ENCODE data around the gene CEMIP2.

CEMIP2 gene

DNA sequence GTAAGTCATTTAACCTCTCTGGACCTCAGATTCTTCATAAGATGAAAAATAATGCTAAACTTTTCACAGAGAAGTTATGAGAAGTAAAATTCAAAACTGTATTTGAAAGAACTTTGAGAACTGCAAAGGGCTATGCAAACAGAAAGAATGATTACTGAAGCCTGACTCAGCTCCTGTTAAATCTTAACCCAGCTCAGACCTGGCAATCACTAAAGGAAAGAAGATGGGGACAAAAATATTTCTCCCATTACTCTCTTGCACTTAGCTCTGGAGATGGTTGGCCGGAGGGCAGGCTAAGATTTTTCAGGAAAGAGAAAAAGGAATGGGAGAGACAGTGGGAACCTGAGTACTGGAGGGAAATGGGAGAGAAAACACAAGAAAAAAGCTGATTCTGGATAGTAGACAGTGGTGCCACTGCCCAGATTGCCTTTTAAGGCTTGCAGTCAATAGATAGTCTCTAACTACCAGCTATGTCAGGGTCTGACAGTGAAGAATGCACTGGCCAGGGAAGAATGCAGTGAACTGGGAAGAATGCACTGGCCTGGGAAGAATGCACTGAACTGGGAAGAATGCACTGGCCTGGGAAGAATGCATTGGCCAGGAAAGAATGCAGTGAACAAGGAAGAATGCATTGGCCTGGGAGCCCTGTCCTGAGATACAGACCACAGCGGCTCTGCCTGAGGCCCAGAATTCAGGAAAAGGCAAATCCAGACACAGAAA lies 25.2 kb upstream of the CEMIP2 start:
- H3K27ac ChIP-seq (ENCODE audit: insufficient read depth in 1 of 2, low read depth in 1 of 2, low read length in 2 of 2, poor library complexity in 1 of 2, severe bottlenecking in 2 of 2), result no peak overlapping the region
- H3K4me1 ChIP-seq (ENCODE audit: control extremely low read depth in 1 of 4, control insufficient read depth in 4 of 4, insufficient read depth in 4 of 4, low read length in 3 of 4), result peaks cover 2 to 10% (median 9%) of the 10 kb centered on the region in 4 experiments
- H3K27me3 ChIP-seq (replicated peaks in 2 of 5; ENCODE audit: control insufficient read depth in 4 of 5, insufficient read depth in 5 of 5, low read length in 4 of 5), result no peaks in the 10 kb centered on the region
- H3K36me3 ChIP-seq (ENCODE audit: control insufficient read depth in 4 of 4, insufficient read depth in 4 of 4, low read length in 3 of 4), result no peaks in the 10 kb centered on the region
- H3K9me3 ChIP-seq (ENCODE audit: control extremely low read depth in 1 of 5, control insufficient read depth in 4 of 5, insufficient read depth in 2 of 5, low read depth in 1 of 5, low read length in 4 of 5), result no peaks in the 10 kb centered on the region
- 100% methylated on average over 2 of the region's 2 CpGs for WGBS (ENCODE audit: insufficient coverage)
- ChIA-PET POLR2A (no interaction called here), CTCF (interaction anchor here (1.0 to 2.1 kb wide), 4 partner anchors 9 to 17 kb away, joined by 3 to 8 read pairs (median 4); no protein-coding TSS in a partner anchor)
- no peak overlapping the region for H3K4me3 ChIP-seq (ENCODE audit: control insufficient read depth in 1 of 7, extremely low read depth in 1 of 7, insufficient read depth in 4 of 7, low read depth in 2 of 7, low read length in 6 of 7)
- no peak for DNase-seq

DNA sequence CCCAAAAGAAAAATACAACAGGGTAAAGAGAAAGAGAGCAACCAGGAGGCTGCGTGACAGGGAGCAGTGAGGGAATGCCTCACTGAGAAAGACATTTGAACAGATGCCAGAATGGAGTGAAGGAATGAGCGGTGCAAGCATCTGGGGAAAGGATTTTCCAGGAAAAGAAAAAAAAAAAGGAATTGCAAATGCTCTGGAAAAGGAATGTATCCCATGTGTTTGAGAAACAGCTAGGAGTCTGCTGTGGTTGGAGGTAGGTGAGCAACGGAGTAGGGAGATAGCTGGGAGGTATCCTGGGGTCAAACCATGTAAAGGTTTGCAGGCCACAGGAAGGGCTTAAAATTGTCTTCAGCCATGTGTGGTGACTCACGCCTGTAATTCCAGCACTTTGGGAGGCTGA lies 23.6 kb upstream of the CEMIP2 start:
- Histone ChIP-seq H3K4me1 (ENCODE audit: control extremely low read depth in 1 of 4, control insufficient read depth in 4 of 4, insufficient read depth in 4 of 4, low read length in 3 of 4) (peaks cover 2 to 10% (median 9%) of the 10 kb centered on the region in 4 experiments), H3K9me3 (ENCODE audit: control extremely low read depth in 1 of 5, control insufficient read depth in 4 of 5, insufficient read depth in 2 of 5, low read depth in 1 of 5, low read length in 4 of 5) (no peaks in the 10 kb centered on the region), H3K27me3 (replicated peaks in 2 of 5; ENCODE audit: control insufficient read depth in 4 of 5, insufficient read depth in 5 of 5, low read length in 4 of 5) (no peaks in the 10 kb centered on the region), H3K36me3 (ENCODE audit: control insufficient read depth in 4 of 4, insufficient read depth in 4 of 4, low read length in 3 of 4) (no peaks in the 10 kb centered on the region), H3K4me3 (ENCODE audit: control insufficient read depth in 1 of 7, extremely low read depth in 1 of 7, insufficient read depth in 4 of 7, low read depth in 2 of 7, low read length in 6 of 7) (no peak overlapping the region), H3K27ac (ENCODE audit: insufficient read depth in 1 of 2, low read depth in 1 of 2, low read length in 2 of 2, poor library complexity in 1 of 2, severe bottlenecking in 2 of 2) (no peak overlapping the region)
- no peak for DNase-seq
- WGBS (ENCODE audit: insufficient coverage), result 100% methylated on average over 3 of the region's 4 CpGs
- ChIA-PET POLR2A (no interaction called here), CTCF (no interaction called here)

DNA sequence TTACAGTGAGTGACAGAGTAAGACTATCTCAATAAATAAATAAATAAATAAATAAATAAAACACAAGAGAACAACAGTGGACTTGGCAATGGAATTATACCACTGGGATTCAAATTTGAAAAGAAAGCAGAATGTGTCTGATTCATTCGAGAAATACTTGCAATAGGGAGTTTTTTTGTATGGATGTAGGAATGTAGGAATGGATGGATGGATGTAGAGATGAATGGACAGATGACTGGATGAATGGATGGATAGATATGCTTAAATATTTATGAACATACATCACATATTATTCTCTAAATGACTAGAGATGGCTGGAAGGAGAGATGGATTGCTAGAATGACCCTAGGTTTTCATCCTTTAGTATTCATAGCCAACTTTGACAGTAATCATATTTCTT lies 22.0 kb upstream of the CEMIP2 start:
- H3K27ac ChIP-seq (ENCODE audit: insufficient read depth in 1 of 2, low read depth in 1 of 2, low read length in 2 of 2, poor library complexity in 1 of 2, severe bottlenecking in 2 of 2), result no peak overlapping the region
- DNase-seq, result no peak
- H3K36me3 ChIP-seq (ENCODE audit: control insufficient read depth in 4 of 4, insufficient read depth in 4 of 4, low read length in 3 of 4), result no peaks in the 10 kb centered on the region
- POLR2A ChIA-PET, result no interaction called here
- H3K9me3 ChIP-seq (ENCODE audit: control extremely low read depth in 1 of 5, control insufficient read depth in 4 of 5, insufficient read depth in 2 of 5, low read depth in 1 of 5, low read length in 4 of 5), result no peaks in the 10 kb centered on the region
- CTCF ChIA-PET, result interaction anchor here (0.6 kb wide), 1 partner anchor 30 kb away, joined by 4 read pairs; no protein-coding TSS in a partner anchor
- no CpG with 5 or more reads among the region's 1 CpG for WGBS (ENCODE audit: insufficient coverage)
- no peak overlapping the region for H3K4me3 ChIP-seq (ENCODE audit: control insufficient read depth in 1 of 7, extremely low read depth in 1 of 7, insufficient read depth in 4 of 7, low read depth in 2 of 7, low read length in 6 of 7)
- peaks cover 2 to 6% (median 5%) of the 10 kb centered on the region in 4 experiments for H3K4me1 ChIP-seq (ENCODE audit: control extremely low read depth in 1 of 4, control insufficient read depth in 4 of 4, insufficient read depth in 4 of 4, low read length in 3 of 4)
- H3K27me3 ChIP-seq (replicated peaks in 2 of 5; ENCODE audit: control insufficient read depth in 4 of 5, insufficient read depth in 5 of 5, low read length in 4 of 5), result no peaks in the 10 kb centered on the region

DNA sequence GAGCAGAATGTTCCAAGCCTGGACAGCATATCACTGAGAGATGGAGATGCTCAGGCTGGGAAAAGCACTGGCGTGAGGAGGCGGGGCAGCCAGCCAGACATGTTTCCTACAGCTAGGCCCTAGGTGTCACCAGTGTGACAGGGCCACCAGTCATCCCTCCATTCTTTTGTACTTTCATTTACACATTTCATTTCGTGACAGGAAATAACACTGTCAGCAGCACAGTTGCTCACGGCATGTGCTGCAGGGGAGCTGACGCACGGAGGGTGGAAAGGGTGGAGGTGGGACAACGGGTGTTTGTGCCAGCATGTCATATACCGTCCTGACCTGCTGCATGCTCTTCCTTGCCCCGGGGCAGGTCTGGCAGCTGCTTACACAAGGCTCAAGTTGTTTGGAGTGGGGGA lies 14.8 kb upstream of the CEMIP2 start:
- Histone ChIP-seq H3K4me3 (ENCODE audit: control insufficient read depth in 1 of 7, extremely low read depth in 1 of 7, insufficient read depth in 4 of 7, low read depth in 2 of 7, low read length in 6 of 7) (no peak overlapping the region), H3K27ac (ENCODE audit: insufficient read depth in 1 of 2, low read depth in 1 of 2, low read length in 2 of 2, poor library complexity in 1 of 2, severe bottlenecking in 2 of 2) (no peak overlapping the region), H3K9me3 (ENCODE audit: control extremely low read depth in 1 of 5, control insufficient read depth in 4 of 5, insufficient read depth in 2 of 5, low read depth in 1 of 5, low read length in 4 of 5) (no peaks in the 10 kb centered on the region), H3K4me1 (ENCODE audit: control extremely low read depth in 1 of 4, control insufficient read depth in 4 of 4, insufficient read depth in 4 of 4, low read length in 3 of 4) (no peaks in the 10 kb centered on the region), H3K27me3 (replicated peaks in 2 of 5; ENCODE audit: control insufficient read depth in 4 of 5, insufficient read depth in 5 of 5, low read length in 4 of 5) (no peaks in the 10 kb centered on the region), H3K36me3 (ENCODE audit: control insufficient read depth in 4 of 4, insufficient read depth in 4 of 4, low read length in 3 of 4) (no peaks in the 10 kb centered on the region)
- ChIA-PET POLR2A (no interaction called here), CTCF (interaction anchor here (0.5 to 0.9 kb wide), 3 partner anchors 14 to 139 kb away, joined by 3 read pairs; no protein-coding TSS in a partner anchor)
- WGBS (ENCODE audit: insufficient coverage), result 92% methylated on average over 8 of the region's 9 CpGs
- DNase-seq, result no peak

DNA sequence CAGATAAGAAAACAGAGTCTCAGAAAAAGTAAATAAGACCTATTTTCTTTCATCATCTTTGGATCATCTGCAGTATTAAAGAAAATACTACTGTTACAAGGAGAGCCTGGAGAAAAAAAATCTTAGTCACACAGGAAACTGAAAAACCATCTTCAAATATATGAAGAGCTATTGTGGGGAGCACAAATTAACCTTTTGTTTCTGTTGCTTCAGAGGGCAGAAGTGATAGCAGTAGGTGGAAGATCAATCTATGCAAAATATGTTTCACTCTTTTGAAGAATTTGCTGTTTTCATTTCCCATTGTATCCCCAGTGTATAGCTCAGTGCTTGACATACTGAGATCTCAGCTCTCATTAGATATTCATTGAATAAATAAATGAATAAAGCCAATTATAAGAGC lies 13.1 kb upstream of the CEMIP2 start:
- Histone ChIP-seq H3K4me1 (ENCODE audit: control extremely low read depth in 1 of 4, control insufficient read depth in 4 of 4, insufficient read depth in 4 of 4, low read length in 3 of 4) (no peaks in the 10 kb centered on the region), H3K4me3 (ENCODE audit: control insufficient read depth in 1 of 7, extremely low read depth in 1 of 7, insufficient read depth in 4 of 7, low read depth in 2 of 7, low read length in 6 of 7) (no peak overlapping the region), H3K9me3 (ENCODE audit: control extremely low read depth in 1 of 5, control insufficient read depth in 4 of 5, insufficient read depth in 2 of 5, low read depth in 1 of 5, low read length in 4 of 5) (no peaks in the 10 kb centered on the region), H3K27ac (ENCODE audit: insufficient read depth in 1 of 2, low read depth in 1 of 2, low read length in 2 of 2, poor library complexity in 1 of 2, severe bottlenecking in 2 of 2) (no peak overlapping the region), H3K36me3 (ENCODE audit: control insufficient read depth in 4 of 4, insufficient read depth in 4 of 4, low read length in 3 of 4) (no peaks in the 10 kb centered on the region), H3K27me3 (replicated peaks in 2 of 5; ENCODE audit: control insufficient read depth in 4 of 5, insufficient read depth in 5 of 5, low read length in 4 of 5) (no peaks in the 10 kb centered on the region)
- ChIA-PET CTCF (interaction anchor here (0.6 to 1.3 kb wide), 3 partner anchors 13 to 1047 kb away, joined by 3 read pairs; no protein-coding TSS in a partner anchor), POLR2A (no interaction called here)
- no peak for DNase-seq

DNA sequence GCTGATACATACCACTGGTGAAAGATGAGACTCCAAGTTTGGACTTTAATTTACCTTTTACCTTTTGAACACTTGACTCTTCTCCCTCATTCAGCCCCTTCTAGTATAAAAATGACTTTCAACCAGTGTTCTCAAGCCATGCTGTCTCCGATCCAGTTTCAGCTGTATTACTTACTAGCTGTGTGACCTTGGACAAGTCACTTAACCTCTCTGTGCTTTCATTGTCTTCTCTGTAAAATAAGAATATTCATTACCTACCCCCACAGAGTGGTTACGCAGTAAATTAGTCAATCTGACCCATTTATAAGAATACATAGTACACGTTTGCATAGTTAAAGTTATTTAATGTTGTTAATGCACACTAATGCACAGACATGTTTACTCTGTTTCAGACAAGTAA lies 12.6 kb upstream of the CEMIP2 start:
- CTCF ChIA-PET, result interaction anchor here (0.6 to 1.3 kb wide), 3 partner anchors 13 to 1047 kb away, joined by 3 read pairs; no protein-coding TSS in a partner anchor
- no peak overlapping the region for H3K4me3 ChIP-seq (ENCODE audit: control insufficient read depth in 1 of 7, extremely low read depth in 1 of 7, insufficient read depth in 4 of 7, low read depth in 2 of 7, low read length in 6 of 7)
- no peaks in the 10 kb centered on the region for H3K36me3 ChIP-seq (ENCODE audit: control insufficient read depth in 4 of 4, insufficient read depth in 4 of 4, low read length in 3 of 4)
- no peaks in the 10 kb centered on the region for H3K4me1 ChIP-seq (ENCODE audit: control extremely low read depth in 1 of 4, control insufficient read depth in 4 of 4, insufficient read depth in 4 of 4, low read length in 3 of 4)
- no peaks in the 10 kb centered on the region for H3K27me3 ChIP-seq (replicated peaks in 2 of 5; ENCODE audit: control insufficient read depth in 4 of 5, insufficient read depth in 5 of 5, low read length in 4 of 5)
- 100% methylated on average over 1 of the region's 3 CpGs for WGBS (ENCODE audit: insufficient coverage)
- no peaks in the 10 kb centered on the region for H3K9me3 ChIP-seq (ENCODE audit: control extremely low read depth in 1 of 5, control insufficient read depth in 4 of 5, insufficient read depth in 2 of 5, low read depth in 1 of 5, low read length in 4 of 5)
- POLR2A ChIA-PET, result no interaction called here
- DNase-seq, result no peak
- no peak overlapping the region for H3K27ac ChIP-seq (ENCODE audit: insufficient read depth in 1 of 2, low read depth in 1 of 2, low read length in 2 of 2, poor library complexity in 1 of 2, severe bottlenecking in 2 of 2)

DNA sequence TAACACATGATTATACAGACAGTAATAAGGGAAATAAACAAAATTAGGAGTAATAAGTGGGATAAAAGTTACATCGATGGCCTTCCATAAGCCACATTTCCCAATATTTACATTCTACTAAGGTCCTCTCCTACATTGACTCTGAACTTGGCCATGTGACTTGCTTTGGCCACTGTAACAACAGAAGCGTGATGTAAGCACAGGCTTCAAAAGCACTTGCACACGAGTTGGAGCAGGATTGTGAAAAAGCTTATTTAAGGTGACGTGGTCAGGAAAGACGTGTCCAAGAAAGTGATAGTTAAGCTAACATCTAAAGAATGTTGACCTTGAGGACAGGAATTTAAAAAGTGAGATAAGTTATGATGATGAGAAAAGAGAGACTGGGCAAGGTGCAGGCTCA lies 9.8 kb upstream of the CEMIP2 start:
- 94% methylated on average over 2 of the region's 5 CpGs for WGBS (ENCODE audit: insufficient coverage)
- DNase-seq, result no peak
- no peak overlapping the region for H3K27ac ChIP-seq (ENCODE audit: insufficient read depth in 1 of 2, low read depth in 1 of 2, low read length in 2 of 2, poor library complexity in 1 of 2, severe bottlenecking in 2 of 2)
- ChIA-PET POLR2A (interaction anchor here (1.0 kb wide), 1 partner anchor 248 kb away, joined by 3 read pairs; no protein-coding TSS in a partner anchor), CTCF (interaction anchor here (0.6 to 1.4 kb wide), 3 partner anchors 15 to 173 kb away, joined by 3 to 4 read pairs (median 4); no protein-coding TSS in a partner anchor)
- H3K36me3 ChIP-seq (ENCODE audit: control insufficient read depth in 4 of 4, insufficient read depth in 4 of 4, low read length in 3 of 4), result no peaks in the 10 kb centered on the region
- peaks cover 0 to 3% (median 3%) of the 10 kb centered on the region in 4 experiments for H3K4me1 ChIP-seq (ENCODE audit: control extremely low read depth in 1 of 4, control insufficient read depth in 4 of 4, insufficient read depth in 4 of 4, low read length in 3 of 4)
- H3K4me3 ChIP-seq (ENCODE audit: control insufficient read depth in 1 of 7, extremely low read depth in 1 of 7, insufficient read depth in 4 of 7, low read depth in 2 of 7, low read length in 6 of 7), result no peak overlapping the region
- H3K27me3 ChIP-seq (replicated peaks in 2 of 5; ENCODE audit: control insufficient read depth in 4 of 5, insufficient read depth in 5 of 5, low read length in 4 of 5), result no peaks in the 10 kb centered on the region
- no peaks in the 10 kb centered on the region for H3K9me3 ChIP-seq (ENCODE audit: control extremely low read depth in 1 of 5, control insufficient read depth in 4 of 5, insufficient read depth in 2 of 5, low read depth in 1 of 5, low read length in 4 of 5)

All from common myeloid progenitor, CD34-positive (primary cell).